ENCODE results near the gene ARID4A.
A peak's percentile ranks its signal among the peaks of the same experiment; 100 is the strongest.
"Not testable (repeated sequence)": the region's sequence is repeated elsewhere in the genome, so short reads cannot be mapped to it uniquely, and the experiment has no call there.

ARID4A gene

GRCh38 chr14:58315606-58316005, 17.3 kb downstream of the ARID4A start:
- no peaks in the 10 kb centered on the region for H3K9me3 ChIP-seq
- peaks cover 78% of the 10 kb centered on the region for H3K36me3 ChIP-seq
- H3K4me1 ChIP-seq (ENCODE audit: control insufficient read depth in 1 of 2, insufficient read depth in 1 of 2, low read depth in 1 of 2, low read length in 1 of 2) = no peaks in the 10 kb centered on the region
- H3K27me3 ChIP-seq = no peaks in the 10 kb centered on the region
- no peak overlapping the region for H3K4me3 ChIP-seq (ENCODE audit: low read depth in 1 of 2, low read length in 1 of 2)
- TF ChIP-seq, protein P1, sequence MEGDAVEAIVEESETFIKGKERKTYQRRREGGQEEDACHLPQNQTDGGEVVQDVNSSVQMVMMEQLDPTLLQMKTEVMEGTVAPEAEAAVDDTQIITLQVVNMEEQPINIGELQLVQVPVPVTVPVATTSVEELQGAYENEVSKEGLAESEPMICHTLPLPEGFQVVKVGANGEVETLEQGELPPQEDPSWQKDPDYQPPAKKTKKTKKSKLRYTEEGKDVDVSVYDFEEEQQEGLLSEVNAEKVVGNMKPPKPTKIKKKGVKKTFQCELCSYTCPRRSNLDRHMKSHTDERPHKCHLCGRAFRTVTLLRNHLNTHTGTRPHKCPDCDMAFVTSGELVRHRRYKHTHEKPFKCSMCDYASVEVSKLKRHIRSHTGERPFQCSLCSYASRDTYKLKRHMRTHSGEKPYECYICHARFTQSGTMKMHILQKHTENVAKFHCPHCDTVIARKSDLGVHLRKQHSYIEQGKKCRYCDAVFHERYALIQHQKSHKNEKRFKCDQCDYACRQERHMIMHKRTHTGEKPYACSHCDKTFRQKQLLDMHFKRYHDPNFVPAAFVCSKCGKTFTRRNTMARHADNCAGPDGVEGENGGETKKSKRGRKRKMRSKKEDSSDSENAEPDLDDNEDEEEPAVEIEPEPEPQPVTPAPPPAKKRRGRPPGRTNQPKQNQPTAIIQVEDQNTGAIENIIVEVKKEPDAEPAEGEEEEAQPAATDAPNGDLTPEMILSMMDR (IDR thresholded peaks at IDR 0.05) = no peak
- no peak overlapping the region for H3K27ac ChIP-seq

- Histone ChIP-seq H3K27ac (no peak overlapping the region), H3K36me3 (peaks cover 93% of the 10 kb centered on the region)
Observed at GRCh38 chr14:58327019-58327418, 28.7 kb downstream of the ARID4A start.

DNA sequence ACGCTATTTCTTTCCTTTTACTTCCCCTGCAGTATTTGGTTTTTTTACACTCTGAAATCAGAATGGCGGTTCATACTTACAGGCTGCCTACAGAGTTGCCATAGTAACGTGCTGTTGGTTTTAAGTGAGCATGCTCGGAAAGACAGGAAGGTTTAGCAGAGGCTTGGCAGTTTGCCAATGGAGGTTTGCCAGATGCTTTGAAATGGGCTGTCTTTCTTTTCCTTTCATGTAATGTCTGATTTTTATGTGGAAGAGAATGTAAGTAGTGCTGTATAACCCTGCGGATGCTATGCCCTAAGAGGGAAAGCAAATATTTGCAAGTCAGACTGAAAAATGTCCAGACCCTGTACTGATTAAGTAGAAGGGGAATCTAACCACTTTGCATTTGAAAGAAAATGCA, 32.8 kb downstream of the ARID4A start:
- Histone ChIP-seq H3K9me3 (no peaks in the 10 kb centered on the region), H3K27me3 (no peaks in the 10 kb centered on the region), H3K4me1 (ENCODE audit: control insufficient read depth in 1 of 2, insufficient read depth in 1 of 2, low read depth in 1 of 2, low read length in 1 of 2) (peaks cover 0 to 11% of the 10 kb centered on the region in 2 experiments), H3K36me3 (peaks cover 90% of the 10 kb centered on the region), H3K27ac (peak overlapping the region; percentile 61), H3K4me3 (ENCODE audit: low read depth in 1 of 2, low read length in 1 of 2) (no peak overlapping the region)
- TF ChIP-seq, protein P1 (IDR thresholded peaks at IDR 0.05) = no peak

More at GRCh38 chr14:58327019-58327418, 28.7 kb downstream of the ARID4A start:
- TF ChIP-seq, protein P1 (IDR thresholded peaks at IDR 0.05) = no peak
- Histone ChIP-seq H3K4me1 (ENCODE audit: control insufficient read depth in 1 of 2, insufficient read depth in 1 of 2, low read depth in 1 of 2, low read length in 1 of 2) (peaks cover 0 to 11% of the 10 kb centered on the region in 2 experiments), H3K9me3 (no peaks in the 10 kb centered on the region), H3K4me3 (ENCODE audit: low read depth in 1 of 2, low read length in 1 of 2) (no peak overlapping the region), H3K27me3 (no peaks in the 10 kb centered on the region)

GRCh38 chr14:58332561-58332960, 34.2 kb downstream of the ARID4A start:
- Histone ChIP-seq H3K4me1 (ENCODE audit: control insufficient read depth in 1 of 2, insufficient read depth in 1 of 2, low read depth in 1 of 2, low read length in 1 of 2) (peaks cover 0 to 11% of the 10 kb centered on the region in 2 experiments), H3K9me3 (no peaks in the 10 kb centered on the region), H3K27me3 (no peaks in the 10 kb centered on the region), H3K36me3 (peaks cover 84% of the 10 kb centered on the region), H3K4me3 (ENCODE audit: low read depth in 1 of 2, low read length in 1 of 2) (no peak overlapping the region), H3K27ac (no peak overlapping the region)
- TF ChIP-seq, protein P1 (IDR thresholded peaks at IDR 0.05) = no peak

GRCh38 chr14:58339666-58340065, 41.3 kb downstream of the ARID4A start:
- Histone ChIP-seq H3K27ac (peak overlapping the region; percentile 3), H3K36me3 (peaks cover 83% of the 10 kb centered on the region)
- not testable (repeated sequence) for H3K9me3 ChIP-seq; H3K27me3 ChIP-seq; H3K4me1 ChIP-seq (ENCODE audit: control insufficient read depth in 1 of 2, insufficient read depth in 1 of 2, low read depth in 1 of 2, low read length in 1 of 2); H3K4me3 ChIP-seq (ENCODE audit: low read depth in 1 of 2, low read length in 1 of 2)

GRCh38 chr14:58341152-58341748, 42.9 kb downstream of the ARID4A start:
- TF ChIP-seq, protein P1 (IDR thresholded peaks at IDR 0.05) = no peak
- H3K27ac ChIP-seq = no peak overlapping the region
- H3K36me3 ChIP-seq = peaks cover 83% of the 10 kb centered on the region
- H3K9me3 ChIP-seq = no peaks in the 10 kb centered on the region
- no peaks in the 10 kb centered on the region for H3K27me3 ChIP-seq
- no peaks in the 10 kb centered on the region for H3K4me1 ChIP-seq (ENCODE audit: control insufficient read depth in 1 of 2, insufficient read depth in 1 of 2, low read depth in 1 of 2, low read length in 1 of 2)
- no peak overlapping the region for H3K4me3 ChIP-seq (ENCODE audit: low read depth in 1 of 2, low read length in 1 of 2)

GRCh38 chr14:58343535-58343934, 45.2 kb downstream of the ARID4A start:
- H3K9me3 ChIP-seq; H3K4me3 ChIP-seq (ENCODE audit: low read depth in 1 of 2, low read length in 1 of 2); H3K27me3 ChIP-seq; H3K27ac ChIP-seq; H3K4me1 ChIP-seq (ENCODE audit: control insufficient read depth in 1 of 2, insufficient read depth in 1 of 2, low read depth in 1 of 2, low read length in 1 of 2): not testable (repeated sequence)
- peaks cover 89% of the 10 kb centered on the region for H3K36me3 ChIP-seq
